ENCODE measurements around the gene IFT52. TPM values are rescaled to one million over a fixed set of nuclear protein-coding genes. Genes with fewer than 3 reads are reported as not detected.

The IFT52 gene
- total RNA-seq, 1 experiment from 2014 or later: 46.4 TPM

GRCh38 chr20:43563991-43564390 is 26.7 kb upstream of the IFT52 start:
- Histone ChIP-seq H3K27me3 (ENCODE audit: insufficient read depth, low read depth) (no peaks in the 10 kb centered on the region), H4K20me1 (ENCODE audit: insufficient read depth) (no peaks in the 10 kb centered on the region), H3K36me3 (ENCODE audit: low read depth) (no peaks in the 10 kb centered on the region), H3F3A (ENCODE audit: insufficient read depth, low read depth) (peaks cover 5% of the 10 kb centered on the region; the same call in 1 of the 2 replicates), H3K4me2 (no peak overlapping the region), H3K4me1 (replicated peaks; ENCODE audit: insufficient read depth) (peaks cover 8% of the 10 kb centered on the region), H3K79me2 (ENCODE audit: low read depth) (no peaks in the 10 kb centered on the region), H3K9me2 (ENCODE audit: insufficient read depth) (no peaks in the 10 kb centered on the region), H2AFZ (no peak overlapping the region), H3K4me3 (no peak overlapping the region), H3K9me3 (ENCODE audit: insufficient read depth, low read depth) (no peaks in the 10 kb centered on the region), H3K27ac (no peak overlapping the region)
- intact Hi-C loops (cut with micrococcal nuclease; ENCODE audit: unreplicated experiment): no loop called here
- CTCF ChIA-PET: no interaction called here
- DNase-seq: no peak
- POLR2A ChIA-PET (ENCODE audit: unreplicated experiment): no interaction called here
- no TSS peak for BruUV-seq (replicated peaks)
- TF ChIP-seq EZH2 (IDR thresholded peaks at IDR 0.05; ENCODE audit: low read depth) (no peak), CTCF (conservative IDR thresholded peaks at IDR 0.05) (no peak)

GRCh38 chr20:43564455-43564854 is 26.3 kb upstream of the IFT52 start:
- Histone ChIP-seq H3K79me2 (ENCODE audit: low read depth) (no peaks in the 10 kb centered on the region), H3K4me2 (no peak overlapping the region), H4K20me1 (ENCODE audit: insufficient read depth) (no peaks in the 10 kb centered on the region), H3K4me1 (replicated peaks; ENCODE audit: insufficient read depth) (peaks cover 3% of the 10 kb centered on the region), H2AFZ (no peak overlapping the region), H3K27me3 (ENCODE audit: insufficient read depth, low read depth) (no peaks in the 10 kb centered on the region), H3F3A (ENCODE audit: insufficient read depth, low read depth) (peaks cover under 1% of the 10 kb centered on the region; the same call in 1 of the 2 replicates), H3K9me2 (ENCODE audit: insufficient read depth) (no peaks in the 10 kb centered on the region), H3K4me3 (no peak overlapping the region), H3K27ac (no peak overlapping the region), H3K36me3 (ENCODE audit: low read depth) (no peaks in the 10 kb centered on the region), H3K9me3 (ENCODE audit: insufficient read depth, low read depth) (no peaks in the 10 kb centered on the region)
- CTCF ChIA-PET: no interaction called here
- POLR2A ChIA-PET (ENCODE audit: unreplicated experiment): no interaction called here
- TF ChIP-seq CTCF (conservative IDR thresholded peaks at IDR 0.05) (no peak), EZH2 (IDR thresholded peaks at IDR 0.05; ENCODE audit: low read depth) (no peak)
- intact Hi-C loops (cut with micrococcal nuclease; ENCODE audit: unreplicated experiment): no loop called here
- DNase-seq: no peak
- BruUV-seq (replicated peaks): no TSS peak

GRCh38 chr20:43564993-43565757 is 25.6 kb upstream of the IFT52 start:
- intact Hi-C loops (cut with micrococcal nuclease; ENCODE audit: unreplicated experiment): no loop called here
- no peaks in the 10 kb centered on the region for H3K36me3 ChIP-seq (ENCODE audit: low read depth)
- H3K4me1 ChIP-seq (replicated peaks; ENCODE audit: insufficient read depth): no peaks in the 10 kb centered on the region
- ChIA-PET CTCF (no interaction called here), POLR2A (ENCODE audit: unreplicated experiment) (no interaction called here)
- H3K27ac ChIP-seq: no peak overlapping the region
- H3K9me2 ChIP-seq (ENCODE audit: insufficient read depth): no peaks in the 10 kb centered on the region
- no peaks in the 10 kb centered on the region for H3K27me3 ChIP-seq (ENCODE audit: insufficient read depth, low read depth)
- H3K4me2 ChIP-seq: no peak overlapping the region
- H3F3A ChIP-seq (ENCODE audit: insufficient read depth, low read depth): no peaks in the 10 kb centered on the region
- no peak for DNase-seq
- H3K9me3 ChIP-seq (ENCODE audit: insufficient read depth, low read depth): no peaks in the 10 kb centered on the region
- H4K20me1 ChIP-seq (ENCODE audit: insufficient read depth): no peaks in the 10 kb centered on the region
- H3K79me2 ChIP-seq (ENCODE audit: low read depth): no peaks in the 10 kb centered on the region
- no peak overlapping the region for H2AFZ ChIP-seq
- no peak for TF ChIP-seq CTCF (conservative IDR thresholded peaks at IDR 0.05)
- TF ChIP-seq EZH2 (IDR thresholded peaks at IDR 0.05; ENCODE audit: low read depth): no peak
- BruUV-seq (replicated peaks): no TSS peak
- H3K4me3 ChIP-seq: no peak overlapping the region

Data from PC-9 (cell line).